HG03378 (cell line): ENCODE data around the gene TICRR.

Source experiments
- ATAC-seq: cut with Tn5 transposase; IDR thresholded peaks from one replicate; pipeline ENCODE4 v1.9.1; 2021; ENCODE audit warnings: mild to moderate bottlenecking, moderate library complexity; ENCODE audit not compliant: unreplicated experiment

The TICRR gene

DNA sequence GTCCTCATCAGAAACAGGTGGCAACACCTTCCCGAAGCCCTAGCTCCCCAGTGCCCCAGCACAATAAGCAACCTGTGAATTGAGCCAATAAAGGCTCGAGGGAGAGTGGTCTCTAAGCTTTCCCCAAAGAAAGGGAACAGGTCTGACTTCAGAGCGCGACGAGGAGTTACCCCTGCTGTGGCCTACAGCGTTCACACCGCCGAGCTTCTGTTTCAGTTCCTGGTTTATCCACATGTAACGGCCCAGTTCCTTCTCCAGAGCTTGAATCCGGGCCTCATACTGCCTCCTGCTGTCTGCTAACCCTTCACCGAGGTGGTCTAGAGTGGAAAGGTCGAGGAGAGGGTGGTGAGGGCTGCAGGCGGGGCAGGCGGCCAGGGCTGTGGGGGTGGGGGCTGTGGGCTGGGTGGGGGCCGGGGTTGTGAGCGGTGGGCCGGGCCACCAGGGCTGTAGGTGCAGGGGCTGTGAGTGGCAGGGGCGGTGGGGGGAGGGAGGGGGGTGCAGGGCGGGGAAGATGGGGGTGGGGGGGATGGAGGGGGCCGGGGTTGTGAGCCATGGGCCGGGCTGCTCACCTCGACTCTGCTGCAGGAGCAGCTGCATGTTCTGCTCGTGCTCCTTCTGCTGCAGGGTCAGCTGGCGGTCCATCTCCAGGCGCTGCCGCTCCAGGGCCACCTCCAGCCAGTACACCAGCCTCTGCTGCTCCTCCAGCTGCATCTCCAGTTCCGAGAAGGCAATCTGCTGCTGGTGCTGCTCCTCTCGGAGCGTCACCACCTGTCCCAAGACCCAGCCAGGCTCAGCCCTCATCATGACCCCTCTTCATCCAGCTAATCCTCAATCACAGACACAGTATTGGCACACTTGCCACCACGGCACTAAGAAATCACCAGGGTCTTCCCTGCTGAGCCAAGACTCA lies 53.8 kb downstream of the TICRR start:
- no peak for ATAC-seq

DNA sequence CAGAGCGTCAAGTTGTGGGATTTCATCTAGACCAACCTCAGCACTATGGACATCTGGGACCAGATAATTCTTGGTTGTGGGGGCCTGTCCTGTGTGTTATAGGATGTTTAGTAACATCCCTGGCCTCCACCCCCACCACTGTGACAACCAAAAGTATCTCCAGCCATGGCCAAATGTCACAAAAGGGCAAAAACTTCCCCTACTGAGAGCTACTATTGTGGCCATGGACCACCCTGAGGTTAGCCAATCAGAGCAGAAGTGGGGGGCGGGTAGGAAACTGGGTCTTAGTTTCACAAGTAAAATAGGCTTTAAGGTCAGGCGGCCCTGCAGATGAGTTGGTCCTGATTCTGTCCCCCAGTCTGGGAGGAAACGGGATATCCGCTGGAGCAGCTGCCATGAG lies 54.6 kb downstream of the TICRR start:
- ATAC-seq = no peak

DNA sequence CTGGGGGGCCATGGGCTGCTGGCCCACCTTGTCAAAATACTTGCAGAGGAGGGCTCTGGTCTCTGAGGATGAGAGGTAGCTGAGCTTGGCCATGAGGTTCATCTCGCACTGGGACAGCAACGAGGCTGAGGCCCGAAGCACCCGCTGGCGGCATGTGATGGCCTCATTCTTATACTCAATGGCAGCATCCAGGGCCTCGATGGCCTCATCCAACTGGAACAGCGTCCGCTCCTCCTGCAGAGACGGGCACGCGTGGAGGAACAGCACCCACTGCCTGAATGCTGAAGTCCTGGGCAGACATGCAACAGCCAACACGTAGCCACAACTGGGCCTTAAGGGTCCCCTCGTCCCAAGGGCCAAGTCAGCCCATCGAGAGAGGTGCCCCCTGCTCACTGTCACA lies 55.0 kb downstream of the TICRR start:
- no peak for ATAC-seq

DNA sequence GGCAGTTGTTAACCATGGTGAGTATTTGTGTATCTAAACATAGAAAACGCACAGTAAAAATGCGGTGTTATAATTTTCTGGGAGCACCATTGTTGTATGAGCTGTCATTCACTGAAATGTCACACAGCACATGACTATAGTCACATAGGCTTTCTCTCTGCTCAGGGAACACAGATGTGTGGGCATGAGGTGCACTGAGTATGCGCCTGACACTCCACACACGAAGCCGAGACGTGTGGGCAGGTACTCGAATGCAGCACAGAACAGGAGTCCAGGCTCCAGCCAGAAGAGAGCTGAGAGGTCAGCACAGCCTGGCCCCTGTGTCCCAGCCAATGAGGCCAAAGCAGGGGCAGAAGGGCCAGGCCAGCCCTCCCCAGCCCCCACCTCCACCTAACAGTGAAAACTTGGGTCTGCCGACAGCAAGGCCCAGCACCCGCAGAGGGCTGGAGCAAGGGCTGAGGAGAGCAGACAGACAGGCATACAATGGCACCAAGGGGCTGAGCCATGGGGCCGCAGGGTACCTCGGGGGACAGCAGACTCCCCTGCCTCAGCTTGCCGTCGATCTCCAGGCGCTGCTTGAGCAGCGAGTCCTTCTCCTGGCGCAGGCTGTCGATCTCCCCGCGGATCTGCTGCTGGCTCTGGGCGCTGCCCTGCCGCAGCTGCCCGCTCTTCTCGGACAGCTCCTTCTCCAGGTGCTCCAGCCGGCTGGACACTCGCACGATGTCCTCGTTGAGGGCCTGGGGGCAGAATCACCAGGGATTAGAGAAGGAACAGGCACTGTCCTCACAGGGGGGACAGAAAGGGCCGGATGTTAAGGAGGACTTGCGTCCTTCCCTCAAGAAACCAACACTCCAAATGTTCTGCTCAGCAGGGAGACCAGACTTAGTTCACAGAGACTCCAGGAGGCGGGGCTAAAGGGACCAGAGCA lies 56.0 kb downstream of the TICRR start:
- ATAC-seq = no peak

DNA sequence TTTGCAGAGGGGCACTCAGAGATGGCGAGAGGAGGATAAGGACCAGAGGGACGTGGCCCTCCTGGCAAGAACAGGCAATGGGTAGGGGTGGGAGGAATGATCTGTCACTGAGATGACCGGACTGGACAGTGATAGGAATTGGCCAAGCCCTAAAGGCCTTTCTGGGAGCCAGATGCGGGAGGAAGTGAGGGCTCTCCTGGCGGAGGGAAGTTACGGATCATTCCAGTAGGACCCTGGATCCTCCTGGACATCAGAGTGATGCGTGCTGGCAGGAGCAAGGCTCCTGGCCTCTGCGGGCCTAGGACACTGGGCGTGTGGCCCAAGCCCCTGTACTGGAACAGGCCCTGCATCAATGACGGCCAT lies 56.6 kb downstream of the TICRR start:
- no peak for ATAC-seq

DNA sequence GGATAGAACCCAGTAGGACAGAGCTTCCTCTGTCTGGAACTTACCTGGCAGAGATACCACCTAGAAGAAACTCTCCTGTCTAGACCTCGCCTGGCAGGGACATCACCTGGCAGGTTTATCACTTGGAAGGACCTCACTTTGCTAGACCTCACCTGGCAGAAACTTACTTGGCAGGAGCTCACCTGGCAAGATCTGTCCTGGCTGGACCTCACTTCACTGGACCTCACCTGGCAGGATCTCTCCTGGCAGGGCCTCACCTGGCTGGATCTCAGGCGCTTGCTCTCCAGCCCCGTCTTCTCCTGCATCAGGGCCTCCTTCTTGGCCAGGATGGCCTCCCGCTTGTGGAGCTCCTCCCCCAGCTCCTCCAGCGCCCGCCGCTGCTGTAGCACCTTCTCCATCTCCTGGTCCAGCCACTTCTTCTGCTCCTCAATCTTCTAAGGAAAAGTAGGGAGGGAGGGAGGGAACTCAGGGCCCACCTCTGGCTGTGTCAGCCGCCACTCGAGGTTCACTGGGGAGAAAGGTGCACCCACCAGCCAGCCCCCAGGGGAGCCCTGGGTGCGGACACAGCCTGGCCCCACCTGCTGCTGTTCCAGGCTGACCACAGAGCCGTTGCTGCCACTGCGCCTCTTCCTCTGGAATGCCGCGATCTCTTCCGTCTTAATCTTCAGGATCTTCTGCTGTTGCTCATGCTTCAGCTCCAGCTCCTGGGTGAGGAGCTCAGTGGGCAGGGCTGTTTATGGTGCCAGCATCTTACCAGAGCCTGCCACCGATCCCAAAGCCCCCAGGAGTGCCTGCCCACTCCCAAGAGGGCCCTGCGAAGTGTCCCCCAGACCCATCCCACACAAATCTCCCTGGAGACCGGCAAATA lies 57.5 kb downstream of the TICRR start:
- ATAC-seq = no peak

DNA sequence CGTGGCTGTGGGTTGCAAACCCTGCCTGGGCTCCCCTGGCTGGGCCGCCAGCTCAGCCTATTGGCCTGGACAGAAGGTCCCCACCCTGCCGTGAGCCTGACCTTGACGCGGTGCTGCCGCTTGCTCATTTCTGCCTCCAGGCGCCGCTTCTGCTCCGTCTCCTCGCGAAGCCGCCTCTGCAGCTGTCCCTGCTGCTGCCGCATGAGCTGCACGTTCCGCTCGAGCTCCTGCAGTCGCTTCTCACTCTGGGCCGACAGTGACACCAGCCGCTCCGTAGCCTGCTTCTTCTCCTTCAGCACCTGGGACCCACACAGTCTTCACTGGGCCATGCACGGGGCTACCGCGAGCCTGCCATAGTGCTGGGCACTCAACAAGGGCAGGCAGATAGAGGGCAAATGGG lies 58.3 kb downstream of the TICRR start:
- no peak for ATAC-seq

DNA sequence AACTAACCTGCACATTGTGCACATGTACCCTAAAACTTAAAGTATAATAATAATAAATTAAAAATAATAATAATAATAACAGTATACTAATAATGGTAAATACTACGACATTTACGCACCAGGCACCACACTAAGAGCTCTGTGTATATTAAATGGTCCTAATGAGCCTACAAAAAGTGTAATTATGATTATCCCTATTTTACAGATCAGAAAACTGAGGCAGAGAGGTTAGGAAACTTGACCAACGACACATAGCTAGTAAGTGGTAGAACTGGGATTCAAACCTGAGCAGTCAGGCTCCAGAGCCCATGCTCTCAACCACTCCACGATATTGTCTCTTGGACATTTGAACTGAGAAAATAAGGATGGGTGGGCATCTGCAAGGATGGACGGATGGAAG lies 65.0 kb downstream of the TICRR start:
- ATAC-seq = no peak

DNA sequence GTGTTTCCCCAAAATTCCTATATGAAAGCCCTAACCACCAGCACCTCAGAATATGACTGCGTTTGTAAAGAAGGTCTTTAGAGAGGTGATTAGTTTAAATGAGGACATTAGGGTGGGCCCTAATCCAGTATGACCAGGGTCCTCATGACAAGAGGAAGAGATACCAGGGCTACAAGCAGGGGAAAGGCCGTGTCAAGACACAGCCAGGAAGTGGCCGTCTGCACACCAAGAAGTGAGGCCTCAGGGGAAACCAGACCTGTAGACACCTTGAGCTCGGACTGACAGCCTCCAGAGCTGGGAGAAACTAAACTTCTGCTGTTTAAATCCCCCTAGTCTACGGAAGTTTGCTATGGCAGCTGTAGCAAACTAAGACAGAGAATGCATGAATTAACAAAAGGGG lies 65.8 kb downstream of the TICRR start:
- no peak for ATAC-seq

DNA sequence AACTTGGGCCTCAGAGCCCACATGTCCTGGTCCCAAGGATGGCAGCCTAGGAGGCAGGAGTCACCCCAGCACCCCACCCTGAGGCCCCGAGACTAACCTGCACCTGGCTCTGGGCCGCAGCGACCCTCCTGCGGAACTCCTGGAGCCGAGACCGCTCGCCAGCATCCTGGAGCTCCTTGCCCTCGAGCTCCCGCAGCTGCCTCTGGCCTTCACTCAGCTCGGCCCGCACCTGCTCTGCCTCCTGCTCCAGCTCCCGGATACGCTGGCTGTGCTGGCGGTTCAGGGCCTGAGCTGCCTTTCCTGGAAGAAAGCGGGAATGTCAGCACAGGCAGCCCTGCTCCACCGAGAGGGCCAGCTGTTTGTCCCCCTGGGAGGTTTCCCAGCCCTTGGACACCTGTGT lies 66.8 kb downstream of the TICRR start:
- no peak for ATAC-seq

DNA sequence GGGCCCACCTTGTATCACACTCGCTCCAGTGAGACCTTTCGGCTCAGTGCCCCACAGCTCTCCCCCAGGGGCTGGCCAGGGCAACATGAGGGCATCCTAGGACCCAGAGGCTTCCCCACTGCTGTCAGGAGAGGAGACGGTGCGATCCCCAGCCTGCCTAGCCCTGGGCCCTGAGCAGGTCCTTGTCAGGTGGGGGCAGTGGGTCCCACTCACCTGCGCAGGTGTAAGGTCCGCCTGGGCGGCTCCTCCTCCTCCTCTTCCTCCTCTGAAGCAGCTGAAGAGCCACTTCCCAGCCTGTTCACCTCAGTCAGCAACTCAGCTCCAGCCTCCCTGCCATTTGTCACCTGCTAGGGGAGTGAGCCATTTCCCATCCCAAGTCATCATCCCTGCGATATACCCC lies 70.4 kb downstream of the TICRR start:
- ATAC-seq = no peak

DNA sequence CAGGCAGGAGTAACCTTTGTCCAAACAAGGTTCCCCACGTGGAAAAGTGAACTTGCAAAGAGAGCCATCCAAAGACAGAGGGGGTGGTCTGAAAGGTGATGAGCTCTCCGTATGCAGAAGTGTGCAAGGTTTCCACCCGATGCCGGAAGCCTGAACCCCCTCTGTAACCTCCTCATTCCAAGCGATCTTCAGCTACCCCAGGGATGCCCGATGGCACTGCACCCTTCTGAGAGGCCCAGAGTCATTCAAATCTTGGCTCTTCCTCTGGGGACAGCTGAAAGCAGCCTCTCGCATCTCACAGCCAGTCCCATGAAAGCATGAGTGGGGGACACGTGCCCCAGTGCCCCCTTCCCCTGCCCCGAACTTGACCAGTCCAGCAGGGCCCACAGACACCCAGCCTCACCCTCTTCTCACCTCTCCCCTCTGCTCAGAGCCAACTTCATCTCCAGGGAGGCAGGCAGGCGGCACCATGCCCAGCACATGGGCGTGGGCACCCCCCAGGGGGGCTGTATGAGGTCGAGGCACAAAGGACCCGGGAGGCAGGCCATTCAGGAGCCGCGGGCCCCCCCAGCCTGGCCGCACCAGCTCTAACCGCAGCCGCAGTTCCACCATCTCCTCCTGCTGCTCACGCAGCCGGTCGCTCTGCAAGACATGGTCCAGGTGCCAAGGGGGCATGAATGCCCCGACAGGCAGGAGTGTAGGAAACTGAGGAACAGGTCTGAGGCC lies 71.3 kb downstream of the TICRR start:
- no peak for ATAC-seq

DNA sequence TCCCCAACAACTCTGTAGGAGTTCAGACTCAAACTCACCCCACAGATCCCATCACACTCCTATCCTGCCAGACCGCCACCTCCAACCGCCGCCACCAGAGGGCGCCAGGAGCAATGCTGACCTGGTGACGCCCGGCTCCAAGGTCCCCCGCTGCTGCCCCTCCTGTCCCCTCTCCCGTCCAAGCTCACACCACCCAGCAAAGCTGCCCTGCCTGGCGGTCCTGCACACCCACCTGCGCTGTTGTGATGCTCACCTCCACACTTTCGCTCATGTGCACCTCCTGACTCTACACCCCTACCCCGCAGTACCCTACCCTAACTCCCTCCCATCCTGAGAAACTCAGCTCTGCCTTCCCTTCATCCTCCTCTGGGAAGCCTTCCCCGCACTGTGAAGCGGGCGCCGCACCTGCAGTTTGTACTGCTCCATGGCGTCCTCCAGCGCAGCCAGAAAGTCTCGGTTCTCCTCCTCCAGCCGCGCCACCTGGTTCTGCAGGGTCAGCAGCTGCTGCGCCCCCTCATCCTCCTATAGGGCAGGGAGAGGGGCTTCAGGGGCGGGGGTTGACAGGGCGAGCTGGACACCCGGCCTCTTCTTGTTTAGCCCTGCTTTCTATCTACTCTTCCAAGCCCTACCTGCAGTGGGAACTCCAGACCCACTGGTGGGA lies 72.1 kb downstream of the TICRR start:
- ATAC-seq = no peak

DNA sequence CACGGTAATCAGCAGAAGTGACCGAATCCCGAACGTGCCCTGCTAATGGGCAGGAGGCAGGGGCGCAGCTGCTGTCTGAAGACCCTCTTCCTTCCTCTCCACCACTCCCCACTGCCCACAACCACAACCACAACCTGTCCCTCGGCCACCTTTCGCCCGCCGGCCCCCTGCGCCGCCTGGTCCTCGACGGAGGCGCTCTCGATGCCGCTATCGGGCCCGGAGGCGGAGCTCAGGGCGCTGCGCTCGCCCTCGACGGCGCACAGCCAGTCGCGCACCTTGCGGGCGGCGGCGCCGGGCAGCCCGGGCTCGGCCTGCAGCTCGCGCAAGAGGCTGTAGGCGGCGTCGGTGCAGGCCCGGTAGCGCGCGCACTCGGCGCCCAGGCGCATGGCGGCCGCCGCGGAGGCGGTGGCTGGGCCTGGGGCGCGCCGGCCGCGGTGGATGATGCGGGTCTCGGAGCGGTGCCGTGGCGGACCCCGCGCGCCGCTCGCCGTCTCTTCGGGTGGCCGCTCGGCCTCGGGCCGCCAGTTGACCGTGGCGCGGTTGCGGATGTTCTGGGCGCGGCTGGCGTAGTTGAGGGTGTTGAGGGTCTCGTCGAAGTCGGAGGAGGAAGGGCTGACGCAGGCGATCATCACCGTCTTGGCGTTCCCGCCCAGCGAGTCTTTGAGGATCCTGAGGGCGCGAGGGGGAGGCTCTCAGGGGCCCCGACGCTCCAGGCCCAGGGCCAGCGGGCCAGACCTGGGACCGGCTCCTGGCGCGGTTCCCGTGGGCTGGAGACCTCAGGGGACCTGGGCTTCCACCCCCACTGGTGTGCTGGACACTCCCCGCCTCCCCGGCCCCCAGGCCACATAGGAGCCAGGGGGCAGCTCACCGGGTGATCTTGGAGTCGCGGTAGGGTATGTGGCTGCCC lies 73.1 kb downstream of the TICRR start:
- ATAC-seq = no peak

DNA sequence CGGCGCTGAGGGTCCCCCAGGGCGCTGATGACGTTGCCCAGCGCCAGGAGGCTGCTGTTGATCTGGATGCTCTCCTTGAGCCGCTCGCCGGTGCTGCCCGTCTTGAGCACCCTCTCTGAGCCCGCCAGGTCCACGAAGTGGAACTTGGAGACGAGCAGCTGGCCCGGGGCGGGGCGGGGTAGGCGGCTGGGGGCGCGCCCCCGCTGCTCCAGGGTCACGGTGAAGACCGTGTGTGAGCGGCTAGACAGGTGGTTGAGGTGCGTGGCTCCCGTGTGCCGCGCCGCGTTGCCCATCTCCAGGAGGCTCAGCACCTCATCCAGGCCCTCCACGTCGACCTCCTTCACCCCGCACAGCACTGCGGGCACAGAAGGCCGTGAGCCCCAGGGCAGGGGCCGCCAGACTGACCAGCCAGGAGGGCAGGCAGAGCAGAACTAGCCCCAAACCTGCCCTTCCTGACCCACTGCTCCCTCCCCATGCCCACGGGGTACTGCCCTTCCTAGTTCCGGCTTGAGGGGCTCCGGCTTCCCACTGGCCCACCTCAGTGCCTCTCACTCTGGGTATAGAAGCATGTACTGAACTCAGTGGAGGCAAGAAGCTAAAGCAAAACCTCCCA lies 73.8 kb downstream of the TICRR start:
- no peak for ATAC-seq

DNA sequence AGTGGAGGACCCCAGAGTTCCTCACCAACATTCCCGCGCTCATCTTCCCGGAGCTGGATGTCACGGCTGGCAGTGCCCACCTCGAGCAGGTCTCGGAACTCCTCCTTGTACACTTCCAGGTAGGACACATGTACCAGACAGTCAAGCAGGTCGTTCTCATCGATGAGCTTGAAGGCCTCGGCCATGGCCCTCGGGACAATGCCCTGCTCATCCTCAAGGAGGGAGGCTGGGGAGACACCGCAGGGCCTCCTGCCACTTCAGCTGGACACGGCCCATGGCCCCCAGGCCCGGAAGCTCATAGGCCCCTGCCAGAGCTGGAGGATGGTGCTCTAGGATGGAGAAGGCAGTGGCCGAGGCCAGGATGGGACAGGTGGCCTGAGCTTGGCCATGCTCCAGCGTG lies 74.4 kb downstream of the TICRR start:
- ATAC-seq = no peak

DNA sequence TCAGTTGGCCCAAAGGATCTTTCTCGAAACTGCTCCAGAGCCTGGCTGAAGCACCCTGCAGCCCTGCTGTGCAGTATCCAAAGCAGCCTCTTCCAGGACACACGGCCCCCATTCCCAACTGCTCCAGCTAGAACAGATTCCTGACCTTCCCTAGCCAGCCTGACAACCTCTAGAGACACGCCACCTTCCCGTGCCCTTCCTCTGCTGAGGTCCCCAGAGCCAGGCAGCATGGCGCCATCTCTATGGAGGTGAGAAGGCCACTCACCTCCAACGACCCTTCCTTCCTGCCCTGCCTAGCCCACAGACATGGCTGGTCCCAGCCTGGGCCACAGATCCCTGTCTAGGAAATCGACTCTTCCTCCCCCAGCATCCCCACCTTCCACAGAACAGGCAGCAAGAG lies 76.9 kb downstream of the TICRR start:
- no peak for ATAC-seq

DNA sequence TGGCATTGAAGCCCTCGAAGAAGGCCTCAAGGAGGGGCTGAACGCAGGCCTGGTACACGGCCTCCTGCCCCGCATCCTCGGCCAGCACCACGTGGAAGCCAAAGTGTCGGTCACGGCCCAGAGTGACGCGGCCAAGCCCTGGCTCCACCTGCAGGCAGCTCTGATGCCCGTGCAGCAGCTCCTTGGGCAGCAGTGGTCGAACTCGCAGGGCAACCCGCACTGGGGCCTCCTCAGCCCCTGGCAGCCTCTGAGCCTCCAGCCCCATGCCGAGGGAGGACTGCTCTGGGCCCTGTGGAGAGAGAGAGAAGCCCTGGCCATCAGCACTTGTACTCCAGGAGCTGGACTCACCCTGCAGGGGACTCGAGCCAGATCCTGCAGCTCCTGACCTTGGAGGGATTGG lies 77.4 kb downstream of the TICRR start:
- no peak for ATAC-seq
